ENCODE results near the gene CNTFR.
"Not testable (repeated sequence)": the region's sequence is repeated elsewhere in the genome, so short reads cannot be mapped to it uniquely, and the experiment has no call there.

Gene CNTFR, protein sequence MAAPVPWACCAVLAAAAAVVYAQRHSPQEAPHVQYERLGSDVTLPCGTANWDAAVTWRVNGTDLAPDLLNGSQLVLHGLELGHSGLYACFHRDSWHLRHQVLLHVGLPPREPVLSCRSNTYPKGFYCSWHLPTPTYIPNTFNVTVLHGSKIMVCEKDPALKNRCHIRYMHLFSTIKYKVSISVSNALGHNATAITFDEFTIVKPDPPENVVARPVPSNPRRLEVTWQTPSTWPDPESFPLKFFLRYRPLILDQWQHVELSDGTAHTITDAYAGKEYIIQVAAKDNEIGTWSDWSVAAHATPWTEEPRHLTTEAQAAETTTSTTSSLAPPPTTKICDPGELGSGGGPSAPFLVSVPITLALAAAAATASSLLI

DNA sequence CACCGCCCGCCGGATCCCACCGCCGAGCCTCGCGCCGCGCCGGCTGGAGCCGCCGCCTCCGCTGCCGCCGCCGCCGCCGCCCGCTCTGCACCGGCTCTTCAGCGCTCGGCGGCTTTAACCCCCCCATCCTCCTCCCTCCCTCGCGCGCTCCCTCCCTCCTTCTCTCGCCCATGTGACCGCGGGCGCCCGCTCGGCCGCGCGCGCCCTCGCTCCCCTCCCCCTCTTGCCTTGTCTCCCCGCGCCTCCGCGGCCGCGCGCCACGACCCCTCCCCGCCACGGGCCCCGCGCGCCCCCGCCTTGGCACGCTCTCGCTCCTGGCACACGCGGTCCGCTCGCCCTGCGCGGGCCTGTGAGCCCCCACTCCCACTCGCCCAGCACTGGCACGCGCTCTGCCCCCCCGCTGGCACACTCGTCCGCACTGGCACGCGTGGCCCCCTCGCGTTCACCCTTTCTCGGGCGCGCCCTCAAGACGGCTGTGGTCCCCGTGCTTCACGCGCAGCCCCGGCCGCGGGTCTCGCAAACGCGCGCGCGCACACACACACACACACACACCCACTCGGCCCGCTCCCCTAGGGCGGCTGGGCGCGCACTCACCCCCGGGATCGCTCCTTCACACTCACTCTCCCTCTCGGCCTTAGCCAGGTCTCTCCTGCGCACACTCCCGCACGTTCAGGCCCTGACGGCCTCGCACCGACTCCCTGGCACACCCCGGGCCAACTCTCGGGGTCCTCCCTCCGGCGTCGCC lies at the start of gene CNTFR:
TSS of gene CNTFR (minus strand) at position 89 of the 745 bp plus-strand sequence. CDS start 20,743 bp downstream, outside the sequence.
- peak; percentile 81 for DNase-seq (ENCODE audit: low spot score)

DNA sequence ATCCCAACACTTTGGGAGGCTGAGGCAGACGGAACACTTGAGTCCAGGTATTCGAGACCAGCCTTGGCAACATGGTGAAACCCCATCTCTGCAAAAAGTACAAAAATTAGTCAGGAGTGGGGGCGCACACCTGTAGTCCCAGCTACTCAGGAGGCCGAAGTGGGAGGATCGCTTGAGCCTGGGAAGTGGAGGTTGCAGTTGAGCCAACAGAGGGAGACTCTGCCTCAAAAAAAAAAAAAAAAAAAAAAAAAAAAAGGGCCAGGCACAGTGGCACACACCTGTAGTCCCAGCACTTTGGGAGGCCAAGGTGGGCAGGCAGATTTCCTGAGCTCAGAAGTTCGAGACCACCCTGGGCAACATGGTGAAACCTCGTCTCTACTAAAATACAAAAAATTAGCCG lies 49.8 kb upstream of the CNTFR start:
- DNase-seq (ENCODE audit: low spot score): not testable (repeated sequence)

DNA sequence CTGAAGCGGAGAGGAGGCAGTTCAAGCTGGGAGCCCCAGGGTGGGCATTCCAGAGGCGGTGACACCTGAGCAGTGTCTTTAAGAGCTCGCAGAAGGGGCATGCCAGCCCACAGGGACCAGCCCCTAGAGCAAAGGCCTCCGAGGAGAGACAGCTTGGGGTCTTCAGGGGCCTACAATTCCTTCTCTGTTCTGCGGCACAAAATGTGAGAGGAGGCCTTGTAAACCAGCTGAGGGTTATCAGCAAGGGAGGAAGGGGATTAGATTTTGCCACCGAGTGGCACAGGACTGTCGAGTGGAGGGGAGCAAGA lies 48.6 kb upstream of the CNTFR start:
- DNase-seq (ENCODE audit: low spot score): no peak

DNA sequence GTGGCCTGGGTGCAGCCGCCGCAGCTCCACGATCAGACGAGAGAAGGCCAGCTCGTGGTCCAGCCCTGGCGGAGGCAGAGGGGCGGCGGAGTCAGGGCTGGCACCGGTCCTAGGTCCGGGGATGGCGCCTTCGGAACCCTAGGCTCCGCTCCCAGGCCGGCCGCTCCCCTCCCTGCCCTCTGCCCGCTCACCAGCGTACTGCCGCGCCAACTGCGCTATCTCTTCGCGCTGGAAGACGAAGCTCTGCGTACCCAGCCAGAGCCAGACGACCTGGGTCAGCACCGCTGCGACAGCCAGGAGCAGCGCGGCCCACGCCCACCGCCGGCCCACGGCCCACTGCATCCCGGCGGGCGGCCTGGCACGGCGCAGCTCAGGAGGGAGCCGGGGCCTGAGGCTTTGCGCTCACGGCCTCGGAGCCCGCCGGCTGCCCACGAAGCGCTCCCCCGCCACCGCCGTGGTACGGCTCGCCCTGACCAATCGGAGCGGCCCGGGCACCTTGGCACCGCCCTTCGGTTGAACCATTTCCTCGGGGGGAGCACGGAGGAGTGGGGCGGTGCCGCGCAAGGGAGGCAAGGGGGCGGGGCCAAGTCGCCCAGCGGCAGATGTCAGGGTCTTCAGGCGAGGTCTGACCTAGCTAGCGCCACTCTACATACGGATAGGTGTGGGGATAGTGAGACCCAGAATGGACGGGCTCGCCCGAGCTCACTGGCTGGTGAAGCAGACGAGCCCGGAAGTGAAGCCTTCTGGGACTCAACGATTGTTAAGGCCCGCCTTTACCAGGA lies 48.0 kb upstream of the CNTFR start, which contains the start of gene SIGMAR1:
TSS of gene SIGMAR1 (minus strand) at position 432 of the 782 bp plus-strand sequence. CDS start at position 342, 90 bp downstream.
- DNase-seq (ENCODE audit: low spot score): peak; percentile 96

DNA sequence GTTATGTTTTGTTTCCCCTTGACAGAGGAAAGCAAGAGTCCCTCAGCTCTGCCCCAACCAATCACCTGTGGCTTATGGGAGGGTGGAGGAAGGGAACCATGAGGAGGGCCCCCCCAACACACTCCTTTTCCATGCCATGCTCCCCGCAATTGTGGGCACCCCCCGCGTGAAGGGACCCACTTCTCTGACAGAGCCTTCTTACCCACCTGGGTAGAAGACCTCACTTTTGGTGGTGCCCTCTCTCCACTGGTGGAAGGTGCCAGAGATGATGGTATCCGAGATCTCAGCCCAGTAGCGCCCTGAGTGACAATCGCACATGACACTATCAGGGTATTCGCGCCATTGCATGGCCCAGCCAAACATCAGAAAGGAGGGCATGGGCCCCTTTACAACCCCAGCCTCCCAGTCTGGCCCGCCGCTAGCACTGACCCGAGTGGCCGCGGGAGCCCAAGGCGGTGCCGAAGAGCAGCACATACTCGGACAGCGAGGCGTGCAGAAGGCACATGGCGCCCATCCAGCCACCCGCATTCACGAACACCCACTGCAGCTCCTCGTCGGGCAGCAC lies 47.3 kb upstream of the CNTFR start:
- no peak for DNase-seq (ENCODE audit: low spot score)

DNA sequence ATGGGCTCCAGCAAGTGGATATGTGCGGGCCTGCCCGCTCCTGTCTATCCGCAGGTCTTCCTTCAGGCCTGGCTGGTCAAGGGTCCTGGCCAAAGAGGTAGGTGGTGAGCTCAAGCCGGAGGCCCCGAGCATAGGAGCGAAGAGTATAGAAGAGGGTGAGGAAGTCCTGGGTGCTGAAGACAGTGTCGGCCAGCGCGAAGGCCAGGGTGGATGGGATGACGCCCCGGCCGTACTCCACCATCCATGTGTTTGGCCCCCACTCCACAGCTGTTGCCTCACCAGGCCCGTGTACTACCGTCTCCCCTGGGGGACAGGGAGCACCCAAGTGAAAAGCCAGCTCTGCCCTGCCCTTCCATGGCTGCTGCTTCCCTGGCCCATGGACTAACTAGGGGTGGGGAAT lies 46.0 kb upstream of the CNTFR start:
- no peak for DNase-seq (ENCODE audit: low spot score)

DNA sequence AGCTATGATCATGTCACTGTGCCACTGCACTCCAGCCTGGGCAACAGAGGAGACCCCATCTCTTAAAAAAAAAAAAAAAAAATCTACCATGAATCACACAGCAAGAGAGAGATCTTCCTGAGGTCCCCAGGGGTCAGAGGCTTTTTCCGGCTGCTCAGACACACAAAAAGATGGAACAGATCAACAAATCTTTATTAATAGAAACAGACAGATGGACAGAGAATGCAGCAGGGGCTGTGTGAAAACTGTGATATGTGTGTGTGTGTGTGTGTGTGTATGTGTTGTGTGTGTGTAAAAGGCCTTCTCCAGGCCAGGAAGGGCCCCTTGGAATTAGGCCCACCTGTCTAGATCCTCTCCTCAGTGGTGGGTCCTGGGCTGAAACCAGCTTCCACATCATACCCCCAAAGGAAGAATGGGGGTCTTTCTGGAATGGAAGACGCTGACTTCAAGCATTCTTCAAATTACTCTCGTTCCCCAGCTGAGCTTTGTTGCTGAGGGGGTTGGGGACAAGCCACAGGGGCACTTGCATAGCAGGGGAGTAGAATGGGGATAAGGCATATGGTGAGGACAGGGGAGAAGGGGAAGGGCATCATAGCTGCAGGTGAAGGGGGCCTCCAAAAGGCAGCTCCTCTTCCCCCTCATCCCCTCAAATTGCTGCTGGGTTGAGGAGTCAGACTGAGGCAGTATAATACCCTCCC lies 45.2 kb upstream of the CNTFR start:
- DNase-seq (ENCODE audit: low spot score): no peak

DNA sequence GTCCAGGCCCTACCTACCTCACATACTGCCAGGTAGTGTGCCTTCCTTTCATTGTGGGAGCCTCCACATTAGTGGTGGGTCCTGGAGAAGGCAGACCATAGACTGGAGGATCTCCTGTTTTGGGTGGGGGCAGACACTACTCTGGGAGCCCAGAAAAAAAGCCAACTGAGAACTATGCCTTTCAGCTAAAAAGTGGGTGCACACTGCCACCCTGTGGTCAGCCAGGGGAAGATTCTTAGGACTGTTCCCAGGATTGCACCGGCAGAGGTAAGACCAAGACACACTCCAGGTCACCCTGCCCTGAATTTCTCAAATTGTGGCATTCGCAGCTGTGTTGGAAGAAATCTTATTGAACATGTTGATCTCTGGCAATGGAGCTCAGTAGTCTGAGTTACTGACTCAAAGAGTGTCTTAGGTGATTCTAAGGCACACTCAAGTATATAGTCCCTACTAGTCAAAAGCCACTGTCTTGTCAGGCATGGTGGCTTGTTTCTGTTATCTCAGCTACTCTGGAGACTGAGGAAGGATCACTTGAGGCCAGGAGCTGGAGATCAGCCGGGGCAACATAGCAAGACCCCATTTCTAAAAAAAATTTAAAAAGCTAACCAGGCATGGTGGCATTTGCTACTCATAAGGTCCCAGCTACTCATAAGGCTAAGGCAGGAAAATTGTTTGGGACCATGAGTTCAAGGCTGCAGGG lies 44.5 kb upstream of the CNTFR start:
- peak; percentile 82 for DNase-seq (ENCODE audit: low spot score)

DNA sequence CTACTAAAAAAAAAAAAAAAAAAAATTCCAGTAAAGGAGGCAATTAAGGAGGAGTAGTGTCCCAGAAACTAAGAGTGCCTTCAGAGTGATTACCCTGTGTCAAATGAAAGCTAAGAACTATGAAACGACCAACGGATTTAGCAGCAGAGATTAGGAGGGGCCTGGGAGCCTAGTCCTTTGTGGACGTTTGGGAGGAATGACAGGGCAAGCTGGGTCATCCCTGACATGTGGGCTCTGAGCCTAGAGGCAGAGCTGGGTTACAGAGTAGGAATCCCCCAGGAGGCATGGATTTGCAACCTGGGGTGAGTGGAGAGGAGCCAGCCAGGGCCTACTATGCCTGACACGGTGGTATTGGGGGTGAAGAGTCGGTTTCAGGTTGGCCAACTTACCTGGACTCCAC lies 43.6 kb upstream of the CNTFR start:
- no peak for DNase-seq (ENCODE audit: low spot score)

DNA sequence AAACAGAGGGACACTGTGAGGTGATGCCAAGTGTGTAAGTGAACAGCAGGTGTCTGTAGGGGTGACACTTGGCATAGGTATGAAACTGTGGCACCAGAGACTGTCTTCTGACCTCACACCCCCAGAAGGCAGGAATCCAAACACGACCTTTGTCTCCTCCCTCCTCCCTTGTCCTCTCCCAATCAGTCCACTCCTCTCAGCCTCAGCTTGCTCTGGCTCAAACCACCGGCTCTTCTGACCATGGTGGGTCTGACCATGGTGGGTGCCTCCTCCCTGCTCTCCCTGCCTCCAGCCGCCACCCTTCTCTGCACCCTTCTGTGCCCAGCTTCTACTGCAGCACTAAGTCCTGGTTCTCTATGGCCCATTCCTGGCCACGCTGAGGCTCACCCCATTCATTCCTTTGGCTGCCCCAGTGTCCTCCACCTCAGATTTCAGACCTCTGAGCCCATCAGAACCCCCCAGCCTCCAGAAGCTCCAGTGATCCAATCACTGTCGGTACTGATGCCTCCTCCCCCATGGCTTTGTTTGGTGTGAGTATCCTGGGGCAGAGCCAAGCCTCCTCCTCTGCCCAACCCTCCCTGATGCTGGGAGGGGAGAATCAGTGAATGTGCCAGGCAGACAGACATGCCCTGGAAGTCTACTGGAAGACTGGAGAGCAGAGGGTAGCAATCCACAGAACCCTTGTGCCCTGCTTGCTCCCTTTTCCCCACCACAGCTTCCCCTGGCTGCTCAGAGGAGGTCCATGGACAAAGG lies 41.1 kb upstream of the CNTFR start:
- DNase-seq (ENCODE audit: low spot score): no peak

DNA sequence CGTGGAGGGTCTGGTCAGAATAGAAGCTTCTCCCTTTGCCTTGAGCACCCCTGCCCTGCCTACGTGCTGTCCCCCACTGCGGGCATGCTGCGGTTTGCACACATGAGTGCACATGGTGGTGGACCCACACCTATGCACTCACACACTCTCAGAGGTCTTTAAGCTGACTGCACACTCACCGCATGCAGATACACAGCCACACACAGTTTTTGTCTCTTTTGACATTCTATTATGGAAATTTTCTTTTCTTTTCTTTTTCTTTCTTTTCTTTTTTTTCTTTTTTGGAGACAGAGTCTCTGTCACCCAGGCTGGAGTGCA lies 39.9 kb upstream of the CNTFR start:
- DNase-seq (ENCODE audit: low spot score): no peak

DNA sequence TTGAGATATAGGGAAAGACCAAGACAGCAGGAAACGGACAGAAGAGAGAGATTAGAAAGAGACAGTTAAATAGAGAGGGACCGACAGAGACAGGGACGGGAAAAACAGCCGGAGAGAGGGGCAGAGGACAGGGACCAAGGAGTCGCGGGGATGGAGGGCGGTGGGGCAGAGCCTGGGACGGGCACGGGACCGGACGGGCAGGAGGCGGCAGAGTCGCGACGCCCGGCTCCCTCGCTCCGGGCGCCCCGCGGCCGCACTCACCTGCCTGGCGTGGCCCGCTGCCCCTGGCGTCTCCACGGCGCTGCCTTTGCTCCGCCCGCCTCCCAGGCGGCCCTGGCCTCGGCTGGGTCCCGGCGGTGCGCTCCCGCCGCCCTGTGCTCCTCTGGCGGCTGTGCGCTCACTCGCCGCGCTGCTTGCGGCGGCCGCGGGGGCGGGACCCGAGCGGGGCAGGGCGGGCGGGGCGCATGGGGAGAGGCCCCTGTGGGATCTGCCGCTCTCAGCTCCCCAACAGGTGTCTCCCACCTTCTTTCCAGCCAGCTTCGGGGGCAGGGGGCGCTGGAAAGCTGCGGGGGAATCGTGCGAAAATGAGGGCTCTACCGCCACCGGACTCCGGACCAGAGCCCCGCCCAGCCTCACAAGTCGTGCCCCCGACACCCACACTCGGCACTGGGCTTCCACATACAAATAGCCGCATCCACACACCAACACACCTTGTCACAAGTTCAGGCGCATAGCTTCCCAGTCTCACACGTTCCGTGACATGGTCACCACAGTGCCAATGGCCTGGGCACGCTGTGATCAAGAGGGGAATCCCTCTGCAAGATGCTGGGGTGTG lies 39.3 kb upstream of the CNTFR start, which contains the start of gene ARID3C:
TSS of gene ARID3C (minus strand) at position 411 of the 835 bp plus-strand sequence. CDS start 1,052 bp downstream, outside the sequence.
- DNase-seq (ENCODE audit: low spot score): no peak

DNA sequence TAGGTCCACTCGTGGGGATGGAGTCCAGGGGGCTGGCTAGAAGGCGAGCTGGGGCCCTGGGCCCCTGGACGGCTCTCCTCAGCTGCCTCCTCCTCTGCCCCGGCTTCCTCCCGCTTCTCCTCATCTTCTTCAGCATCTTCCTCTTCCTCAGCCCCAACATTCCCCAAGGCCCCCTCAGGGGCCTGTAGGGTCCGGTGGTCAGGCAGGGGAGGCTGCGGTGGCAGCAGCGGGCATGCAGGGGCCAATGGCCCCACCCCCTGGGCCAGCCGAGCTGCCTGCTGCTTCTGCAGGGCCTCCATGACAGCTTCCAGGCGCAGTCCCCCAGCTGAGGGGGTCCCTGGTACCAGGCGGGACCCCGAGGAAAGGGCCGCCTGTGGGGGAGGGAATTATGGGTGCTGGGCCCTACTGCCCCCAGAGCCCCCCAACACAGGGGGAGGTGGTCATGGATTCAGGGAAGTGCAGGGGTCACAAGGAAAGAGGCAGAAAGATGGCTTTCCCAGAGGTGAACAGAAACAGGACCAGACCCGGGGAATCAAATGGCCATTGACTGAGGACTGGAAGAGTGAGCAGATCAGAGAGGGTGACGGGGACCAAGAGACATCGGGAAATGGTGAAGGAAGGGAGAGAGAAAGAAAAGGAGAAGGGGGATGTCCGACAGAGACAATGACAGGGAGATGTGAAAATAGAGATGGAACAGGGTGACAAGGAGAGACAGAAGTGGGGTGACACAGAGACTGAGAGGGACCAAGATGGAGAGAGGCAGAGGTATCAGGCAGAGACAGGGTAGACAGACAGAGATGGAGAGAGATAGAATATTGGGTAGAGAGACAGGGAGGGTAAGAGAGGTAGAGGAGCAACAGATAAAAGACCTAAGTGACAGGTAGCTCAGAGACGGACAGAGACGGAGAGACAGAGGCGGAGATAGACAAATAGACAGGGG lies 38.5 kb upstream of the CNTFR start:
- DNase-seq (ENCODE audit: low spot score): no peak

DNA sequence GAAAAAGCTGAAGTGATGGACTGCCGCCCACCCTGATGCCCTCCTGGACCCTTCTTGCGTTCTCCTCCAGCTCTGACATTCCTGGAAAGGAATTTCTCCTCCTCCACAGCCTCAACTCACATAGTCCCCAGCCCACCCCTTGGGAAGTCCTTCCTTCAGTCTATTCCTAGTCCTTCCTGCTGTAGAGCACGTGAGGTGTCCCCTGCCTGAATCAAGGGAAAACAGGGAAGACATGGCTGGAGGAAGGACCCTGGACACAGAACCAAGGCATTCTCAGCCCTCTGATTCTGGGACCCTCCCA lies 35.6 kb upstream of the CNTFR start:
- no peak for DNase-seq (ENCODE audit: low spot score)

DNA sequence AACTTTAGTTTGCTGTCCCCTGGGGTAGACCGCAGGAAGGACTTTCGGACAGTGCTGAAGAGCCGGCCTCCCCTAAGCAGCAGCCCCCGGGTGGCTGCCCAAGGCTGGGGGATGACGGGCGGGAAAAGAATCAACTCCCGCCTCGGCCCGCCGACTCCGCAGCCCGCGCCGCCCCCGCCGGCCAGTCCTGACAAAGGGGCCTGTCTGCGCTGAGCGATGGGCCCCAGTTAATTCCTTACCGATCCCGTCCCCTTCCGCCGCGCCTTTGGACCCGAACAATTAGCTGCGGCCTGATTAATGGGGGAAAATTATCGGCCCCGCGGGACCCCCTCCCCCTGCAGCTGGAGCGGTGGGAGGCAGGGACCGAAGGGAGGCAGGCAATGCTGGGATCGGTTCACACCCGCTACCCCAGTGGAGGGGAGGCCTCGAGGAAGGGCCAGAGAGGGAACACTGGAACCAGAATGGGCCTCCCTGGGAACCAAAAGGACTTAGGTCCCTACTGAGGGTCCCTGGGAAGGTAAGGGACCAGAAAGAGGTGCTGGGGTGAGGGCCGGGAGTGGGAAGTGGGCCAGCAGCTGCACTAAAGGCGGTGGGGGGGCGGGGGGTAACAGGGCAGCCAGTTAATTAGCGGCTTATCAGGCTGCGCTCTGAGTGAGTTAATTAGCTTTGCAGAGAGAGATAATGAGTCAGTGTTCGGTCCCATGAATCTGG lies 35.1 kb upstream of the CNTFR start:
- peak; percentile 66 for DNase-seq (ENCODE audit: low spot score)

DNA sequence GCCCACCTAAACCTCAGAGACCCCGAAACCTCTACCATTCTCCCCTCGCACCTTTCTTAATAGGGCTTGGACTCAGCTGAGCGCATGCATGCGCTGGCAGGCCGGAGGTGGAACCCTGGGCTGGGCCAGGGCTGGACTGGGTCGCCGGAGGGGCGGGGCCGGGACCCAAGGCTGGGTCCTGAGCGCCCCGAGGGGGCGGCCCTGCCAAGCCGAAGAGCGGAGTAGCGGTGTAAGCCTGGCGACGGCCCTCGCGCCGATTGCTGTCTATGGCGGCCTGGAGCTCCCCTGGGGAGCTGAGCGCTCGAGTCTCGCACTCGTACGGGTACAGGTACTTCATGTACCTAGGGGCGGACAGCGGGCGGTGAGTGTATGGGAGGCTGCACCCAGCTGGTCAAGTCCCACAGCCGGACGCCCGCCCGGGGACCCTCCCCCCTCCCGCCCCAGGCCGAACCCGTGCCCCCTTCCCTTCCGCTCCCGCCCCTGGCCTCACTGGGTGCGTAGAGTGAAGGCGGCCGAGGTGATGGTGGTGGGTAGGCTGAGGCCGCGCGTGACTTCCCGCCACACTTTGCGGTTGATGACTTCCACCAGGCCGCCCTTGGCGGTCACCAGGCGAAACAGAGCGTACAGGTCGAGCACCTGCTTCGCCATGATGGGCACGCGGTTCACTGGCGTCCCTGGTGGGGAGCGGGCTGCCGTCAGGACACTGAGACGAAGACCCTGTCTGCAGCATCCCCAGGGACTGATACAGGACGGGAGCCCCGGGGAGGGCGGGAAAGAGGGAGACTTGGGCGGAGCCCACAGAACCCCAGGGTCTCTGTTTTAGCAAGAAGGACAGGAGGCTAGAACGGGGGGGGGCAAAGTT lies 34.1 kb upstream of the CNTFR start:
- DNase-seq (ENCODE audit: low spot score): no peak
